Fibroblast of lung (primary cell): ENCODE results near the gene HIPK3.

Experiments used
- CTCF ChIP-seq, 2 donors: IDR thresholded peaks in 1 of 2; conservative IDR thresholded peaks in 1 of 2; 1 replicate in 1 of 2; 2 replicates in 1 of 2; pipeline ENCODE4 v1.5.1; 2011 to 2012; ENCODE audit warnings: low read length in 2 of 2, control low read depth in 1 of 2, inconsistent platforms in 1 of 2, low read depth in 1 of 2, mild to moderate bottlenecking in 1 of 2
- EZH2 ChIP-seq: IDR thresholded peaks from 2 replicates; pipeline ENCODE4 v1.5.1; 2012; ENCODE audit warnings: low read length, control low read depth, mild to moderate bottlenecking; ENCODE audit errors: missing control alignments

GRCh38 chr11:33379947-33380346, 122.8 kb downstream of the HIPK3 start:
- TF ChIP-seq CTCF (conservative IDR thresholded peaks at IDR 0.05 in 1 of 2, IDR thresholded peaks at IDR 0.05 in 1 of 2; ENCODE audit: low read depth in 1 of 2, low read length in 2 of 2) (no peak), EZH2 (no peak)
